Activated effector memory CD4-positive, alpha-beta T cell treated with anti-CD3 and anti-CD28 coated beads, Interleukin-2, amount 50 U/mL, for 16 hours (primary cell): ENCODE results near the gene GRIN2A.

ENCODE experiments used
- DNase-seq: peaks from one replicate; pipeline ENCODE4 v3.0.0-alpha.2; 2020

GRIN2A gene

DNA sequence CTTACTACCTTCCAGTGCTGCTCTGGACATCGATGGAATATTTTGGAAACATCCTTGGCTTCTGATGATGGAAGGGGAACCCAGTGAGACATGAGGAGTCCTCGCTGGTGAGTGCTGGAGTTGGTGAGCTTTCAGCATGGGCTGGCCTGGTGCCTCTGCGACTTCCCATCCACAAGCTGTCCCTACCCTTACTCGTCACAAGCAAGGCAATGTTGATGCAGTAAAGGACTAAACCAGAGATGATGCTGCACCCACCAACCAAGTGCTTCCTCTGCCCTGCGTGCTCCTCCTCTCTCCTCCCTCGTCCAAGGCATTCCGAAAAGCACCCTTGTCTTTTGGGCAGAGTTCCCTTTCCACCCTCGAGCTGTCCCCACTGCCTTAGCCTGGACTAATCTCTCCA lies 154.7 kb downstream of the GRIN2A start:
- DNase-seq, result no peak

DNA sequence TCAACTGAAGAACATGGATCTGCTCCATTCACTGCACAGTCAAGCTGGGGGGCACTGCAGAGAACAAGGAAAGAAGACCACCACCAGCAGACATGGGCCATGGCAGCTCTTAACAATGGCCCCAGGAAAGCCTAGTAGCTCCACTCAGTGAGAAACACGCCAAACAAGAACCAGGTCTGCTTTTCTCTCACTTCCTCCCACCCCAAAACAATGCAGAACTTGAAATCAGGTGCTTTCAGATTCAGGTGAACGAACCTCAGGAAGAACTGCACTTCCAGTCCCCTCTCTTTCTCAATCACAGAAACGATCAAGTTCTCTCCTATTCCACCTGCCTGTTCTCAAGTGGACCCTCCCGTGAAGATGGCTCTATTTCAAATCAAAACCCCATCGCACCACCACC lies 155.6 kb downstream of the GRIN2A start:
- DNase-seq, result no peak

DNA sequence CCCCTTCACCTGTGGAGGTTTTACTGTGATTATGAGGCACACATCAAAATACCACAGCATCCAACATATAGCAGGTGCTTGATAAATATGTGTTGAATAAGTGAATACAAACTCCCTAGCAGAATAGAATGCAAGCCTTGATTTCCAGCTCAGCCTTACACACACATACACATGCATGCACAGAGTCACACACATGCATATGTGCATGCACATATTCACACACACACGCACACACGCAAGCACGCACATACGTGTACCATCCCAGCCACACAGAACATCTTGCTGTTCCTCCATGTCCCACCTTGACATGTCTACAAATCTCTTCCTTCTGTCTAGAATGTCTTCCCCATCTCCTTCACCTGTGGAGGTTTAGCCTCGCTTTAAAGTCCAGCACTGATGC lies 160.1 kb downstream of the GRIN2A start:
- DNase-seq, result no peak

DNA sequence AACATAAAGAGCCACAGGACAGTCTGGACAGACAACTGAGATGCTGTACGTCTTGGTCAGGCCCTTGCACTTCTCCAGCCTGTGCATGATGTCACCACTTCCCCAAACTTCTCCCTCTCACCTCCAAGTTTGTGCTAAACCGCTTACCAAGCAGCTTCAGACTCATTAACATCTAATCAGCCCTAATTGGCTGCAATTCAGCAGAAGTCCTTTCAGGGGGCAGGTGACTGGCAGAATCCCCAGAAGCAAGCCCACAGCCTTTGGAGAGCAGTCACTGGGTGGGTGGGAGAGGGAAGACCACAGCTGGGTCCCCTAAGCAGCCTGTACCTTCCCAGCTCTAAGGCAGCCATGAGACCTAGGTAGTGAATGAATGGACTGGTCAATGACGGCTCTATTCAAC lies 161.4 kb downstream of the GRIN2A start:
- DNase-seq, result no peak

DNA sequence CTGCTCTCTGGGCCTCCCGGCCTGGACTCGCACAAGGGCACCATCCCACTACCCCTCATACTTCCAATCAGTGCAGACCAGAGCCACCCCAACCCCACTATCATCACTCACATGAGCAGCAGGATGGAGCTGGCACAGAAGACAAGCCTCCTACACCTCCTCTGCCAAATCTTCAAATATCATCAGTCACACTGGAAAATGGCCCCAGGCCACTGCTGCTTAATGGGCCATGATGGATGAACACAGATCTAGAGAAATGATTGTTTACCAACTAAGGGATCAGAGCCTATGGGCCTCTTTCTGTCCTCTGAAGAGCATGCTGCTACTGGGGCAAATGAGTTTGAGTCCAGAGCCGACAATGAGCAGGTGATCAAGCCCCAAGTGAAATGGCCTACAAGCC lies 165.5 kb downstream of the GRIN2A start:
- DNase-seq, result no peak

DNA sequence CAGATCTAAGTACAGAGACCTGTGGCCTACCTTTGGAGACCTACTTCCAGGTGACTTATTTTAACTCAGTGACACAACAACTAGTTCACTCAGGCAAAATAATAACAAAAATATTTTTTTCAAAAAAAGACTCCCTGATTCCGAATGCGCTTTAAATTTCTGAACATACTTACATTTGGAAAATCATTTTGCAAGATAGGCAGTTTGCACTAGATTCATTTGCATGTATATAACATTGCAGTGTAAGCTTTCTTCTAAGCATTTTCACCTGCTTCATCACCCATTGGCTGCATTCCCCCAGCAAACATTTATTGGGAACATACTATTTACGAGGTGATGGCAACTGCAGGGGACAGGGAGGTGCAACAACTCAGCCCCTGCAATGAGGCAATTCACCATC lies 166.8 kb downstream of the GRIN2A start:
- DNase-seq, result no peak

DNA sequence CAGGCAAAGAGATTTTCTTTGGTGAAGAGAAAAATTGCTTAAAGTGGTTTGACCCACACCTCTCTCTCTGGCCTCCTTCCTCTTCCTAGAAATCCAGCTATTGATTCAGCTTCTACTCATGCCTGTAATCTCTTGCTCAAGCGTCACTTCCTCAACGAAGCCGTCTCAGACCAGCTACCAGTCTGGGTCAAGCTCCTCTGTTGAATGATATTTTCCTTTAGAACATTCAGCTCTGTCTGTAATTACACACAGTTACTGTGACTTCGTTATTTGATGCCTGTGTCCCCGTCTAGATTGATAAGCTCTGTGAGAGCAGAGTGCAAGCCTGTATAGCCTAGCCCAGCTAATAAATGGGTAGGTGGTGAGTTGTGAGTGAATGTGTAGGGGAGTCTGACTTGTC lies 168.5 kb downstream of the GRIN2A start:
- DNase-seq, result no peak

DNA sequence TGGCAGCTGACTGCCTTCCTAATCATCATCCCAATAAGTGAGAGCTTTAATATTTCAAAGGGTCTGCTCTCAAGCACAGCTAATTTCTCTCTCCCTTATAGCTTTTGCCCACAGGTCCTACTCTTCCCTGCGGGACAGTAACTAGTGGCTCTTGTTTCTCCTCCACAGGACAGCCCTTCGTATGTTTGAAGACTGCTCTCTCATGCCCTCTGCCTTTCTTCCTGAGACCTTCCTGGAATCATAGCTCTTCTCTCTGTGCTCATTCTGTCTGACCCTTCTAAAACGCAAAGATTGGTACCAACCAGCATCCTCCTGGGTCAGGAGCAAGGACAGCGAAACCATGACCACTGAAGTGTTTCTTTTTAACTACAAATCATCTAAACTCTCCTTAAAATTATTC lies 168.9 kb downstream of the GRIN2A start:
- no peak for DNase-seq

DNA sequence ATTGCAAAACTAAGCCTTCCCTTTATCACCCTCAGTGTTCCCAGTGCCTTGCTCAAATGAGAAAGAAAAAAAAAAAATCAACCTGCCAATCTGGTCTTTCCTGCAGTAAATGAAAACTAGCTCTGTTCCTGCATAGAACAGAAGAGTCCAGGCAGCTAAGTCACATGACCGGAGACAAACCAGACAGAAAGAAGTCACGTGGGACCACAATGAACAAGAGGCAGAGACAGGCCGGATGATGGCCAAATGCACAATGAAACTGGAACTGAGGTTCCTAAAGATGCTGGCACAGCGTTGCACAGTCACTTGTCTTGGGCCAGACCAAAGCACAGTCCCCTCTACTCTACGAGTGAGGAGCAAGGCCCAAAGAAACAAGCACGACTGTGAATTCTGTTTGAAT lies 172.5 kb downstream of the GRIN2A start:
- no peak for DNase-seq

DNA sequence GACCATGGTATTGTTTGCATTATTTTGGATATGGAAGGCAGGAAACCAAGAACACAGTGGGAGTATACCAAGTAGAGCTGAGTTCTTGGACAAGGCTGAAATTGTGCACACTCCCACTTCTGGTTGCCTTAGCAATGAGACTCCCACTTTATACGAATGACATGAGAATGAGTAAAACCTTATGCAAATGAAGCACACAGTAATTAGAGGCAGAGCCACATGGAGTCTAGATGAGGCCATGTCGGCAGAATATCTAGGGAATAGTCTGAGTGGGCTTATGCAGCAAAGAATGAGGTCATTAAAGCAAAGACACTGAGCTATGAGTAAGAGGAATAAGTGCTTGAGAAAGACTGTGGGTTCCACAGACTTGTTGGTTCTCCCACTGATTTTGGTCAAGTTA lies 178.7 kb downstream of the GRIN2A start:
- DNase-seq, result no peak

DNA sequence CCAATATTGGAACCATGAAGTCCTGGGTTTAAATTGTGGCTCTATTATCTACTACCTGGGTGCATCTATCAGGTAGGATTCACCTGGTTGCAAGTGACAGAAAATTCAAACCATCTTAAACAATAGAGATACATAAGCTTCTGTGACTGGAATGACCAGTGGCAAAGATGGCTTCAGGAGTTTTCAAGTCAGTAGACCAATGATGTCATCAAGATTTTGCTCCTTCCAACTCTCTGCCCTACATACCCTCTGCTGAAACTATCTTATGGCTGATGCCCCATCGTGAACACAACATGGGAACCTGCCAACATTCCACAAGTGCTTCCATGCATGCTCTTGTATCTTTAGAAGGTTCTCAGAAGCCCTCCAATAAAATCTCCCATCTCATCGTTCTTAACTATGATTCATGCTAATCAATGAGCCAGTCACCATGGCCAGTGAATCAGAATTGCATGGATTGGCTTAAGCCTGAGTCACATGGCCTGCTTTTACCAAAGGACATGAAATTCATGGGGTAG lies 180.9 kb downstream of the GRIN2A start:
- no peak for DNase-seq

DNA sequence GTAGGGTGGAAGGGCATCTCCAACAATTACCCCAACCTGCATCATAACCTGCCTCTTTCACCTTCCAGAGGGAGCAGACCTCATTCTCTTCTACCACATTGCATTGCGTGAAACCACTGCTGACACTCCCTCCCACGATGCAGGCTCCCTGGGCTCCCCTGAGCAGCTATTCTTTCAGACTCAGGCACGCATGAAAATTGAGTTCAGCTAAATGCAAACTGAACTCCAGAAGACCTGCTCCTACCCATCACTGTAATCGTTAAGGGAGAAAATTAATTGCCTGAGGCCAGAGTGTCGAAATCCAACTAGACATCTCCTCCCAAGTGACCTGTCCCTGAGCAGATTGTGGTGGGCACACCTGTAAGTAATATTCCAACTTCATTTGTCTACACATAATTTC lies 186.0 kb downstream of the GRIN2A start:
- DNase-seq, result no peak

DNA sequence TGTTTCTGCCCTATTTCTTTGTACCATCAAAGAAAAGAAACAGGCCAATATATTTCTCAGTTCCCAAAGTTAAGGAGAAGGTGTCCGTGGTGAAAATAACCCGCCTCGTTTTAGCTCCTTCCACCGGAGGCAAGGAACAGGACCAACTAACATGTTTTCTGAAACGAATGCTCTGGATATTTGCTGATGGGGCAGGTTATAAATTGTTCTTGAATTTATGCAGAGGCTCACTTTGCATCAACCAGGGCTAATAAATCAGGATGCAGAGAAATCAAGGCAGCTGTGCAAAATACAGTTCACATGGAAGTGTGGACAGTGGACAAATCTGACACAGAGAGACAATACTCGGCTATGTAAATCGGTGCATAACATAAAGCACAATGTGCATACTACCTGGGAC lies 189.8 kb downstream of the GRIN2A start:
- DNase-seq, result no peak

DNA sequence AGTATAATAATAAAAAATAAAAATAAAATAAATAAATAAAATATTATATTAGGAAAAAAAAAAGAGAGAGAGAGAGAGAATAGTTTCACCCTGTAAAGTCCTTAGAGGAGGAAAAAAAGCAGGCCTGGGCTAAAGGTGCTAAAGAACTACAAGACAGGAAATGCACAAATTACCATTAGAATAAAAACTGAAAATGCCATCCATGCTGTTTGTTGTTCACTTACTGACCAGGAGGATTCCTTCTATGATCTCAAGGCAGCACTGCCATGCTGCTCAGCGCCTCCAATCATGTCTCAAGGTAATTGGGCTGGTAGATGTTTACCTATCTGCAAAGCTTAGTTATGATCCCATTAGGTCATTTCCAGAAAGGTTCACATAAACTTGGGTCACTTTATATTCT lies 201.2 kb downstream of the GRIN2A start:
- no peak for DNase-seq

DNA sequence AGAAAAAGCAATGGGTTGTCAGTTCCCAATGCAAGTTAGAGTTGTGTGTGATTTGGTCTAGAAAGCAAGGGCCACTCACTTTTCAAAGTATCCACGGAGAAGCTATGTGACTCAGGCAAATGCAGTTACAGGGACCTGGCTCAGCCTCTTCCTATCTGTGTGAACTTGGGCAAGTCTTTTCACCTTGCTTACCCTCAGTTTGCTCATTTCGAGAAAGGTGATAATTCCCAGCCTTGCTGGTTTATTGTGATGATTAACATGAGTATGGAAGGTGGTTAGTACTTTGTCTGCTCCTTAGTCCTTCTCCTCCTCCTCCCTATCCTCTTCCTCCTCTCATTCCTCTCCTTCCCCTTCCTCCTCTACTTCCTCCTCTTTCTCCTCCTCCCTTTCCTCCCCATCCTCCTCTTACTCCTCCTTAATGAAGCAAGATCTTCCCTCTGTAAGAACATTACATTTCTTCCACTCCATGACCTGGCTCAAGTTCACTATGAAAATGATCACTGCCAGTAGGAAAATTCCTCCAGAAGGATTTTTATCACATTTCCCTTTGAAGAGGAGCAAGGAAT lies 204.0 kb downstream of the GRIN2A start:
- DNase-seq, result no peak

DNA sequence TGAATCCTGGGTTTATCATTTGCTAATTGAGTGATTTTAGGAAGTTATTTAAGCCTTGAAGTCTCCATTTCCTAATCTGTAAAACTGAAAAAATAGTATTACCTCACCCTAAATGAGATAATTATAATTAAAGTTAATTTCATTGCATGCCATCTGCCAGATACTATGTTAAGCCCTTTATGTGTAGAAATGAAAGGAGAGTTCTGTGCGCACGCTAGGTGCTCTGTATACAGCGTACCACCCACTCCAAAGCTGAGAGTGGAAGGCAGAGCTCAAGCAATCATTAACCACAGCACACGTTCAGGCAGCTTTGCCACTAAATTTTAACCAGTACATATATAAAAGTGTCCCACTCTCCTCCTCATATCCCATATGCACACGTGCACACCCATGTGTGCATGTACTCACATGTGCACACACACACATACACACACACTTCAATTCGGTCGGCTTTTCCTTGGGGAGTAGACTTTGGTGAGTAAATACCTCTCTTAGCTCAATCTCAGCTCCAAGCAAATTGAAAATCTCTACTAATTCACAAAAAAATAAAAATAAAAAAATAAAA lies 204.8 kb downstream of the GRIN2A start:
- no peak for DNase-seq

DNA sequence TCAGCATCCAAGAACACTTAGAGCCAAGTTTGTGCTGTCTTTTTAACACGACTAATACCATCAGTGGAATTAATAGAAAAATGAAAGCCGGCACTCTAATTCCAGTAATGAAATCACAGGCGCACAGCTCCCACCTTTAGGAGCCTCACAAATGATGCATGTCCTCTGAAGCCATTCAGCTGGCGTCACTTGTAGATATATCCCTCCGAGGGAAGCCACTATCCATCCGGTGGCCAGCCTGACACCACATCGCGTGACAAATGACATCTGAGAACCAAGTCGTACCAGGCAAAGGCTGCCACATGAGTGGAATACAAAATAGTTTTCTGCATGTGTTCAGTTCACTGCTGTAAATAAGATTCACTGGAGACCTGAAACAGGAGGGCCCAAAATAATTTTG lies 205.6 kb downstream of the GRIN2A start:
- DNase-seq, result no peak

DNA sequence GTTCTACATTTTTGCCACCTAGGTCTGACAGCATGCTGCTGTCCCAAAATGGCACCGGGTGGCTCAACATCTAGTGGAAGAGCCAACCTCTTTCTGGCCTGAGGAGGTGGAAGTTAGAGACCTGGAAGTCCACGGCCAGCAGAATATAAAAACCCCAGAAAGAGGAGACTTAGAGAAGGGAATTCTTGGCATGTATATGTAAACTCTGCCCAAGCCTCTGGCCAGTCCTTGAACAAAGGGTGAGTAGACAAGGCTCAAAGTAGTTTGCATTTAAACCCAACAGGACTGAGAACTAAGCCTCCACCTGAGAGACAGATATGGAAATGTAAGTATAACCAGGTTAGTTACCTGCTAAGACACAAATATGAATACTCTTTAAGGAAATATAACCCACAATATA lies 210.3 kb downstream of the GRIN2A start:
- DNase-seq, result no peak

DNA sequence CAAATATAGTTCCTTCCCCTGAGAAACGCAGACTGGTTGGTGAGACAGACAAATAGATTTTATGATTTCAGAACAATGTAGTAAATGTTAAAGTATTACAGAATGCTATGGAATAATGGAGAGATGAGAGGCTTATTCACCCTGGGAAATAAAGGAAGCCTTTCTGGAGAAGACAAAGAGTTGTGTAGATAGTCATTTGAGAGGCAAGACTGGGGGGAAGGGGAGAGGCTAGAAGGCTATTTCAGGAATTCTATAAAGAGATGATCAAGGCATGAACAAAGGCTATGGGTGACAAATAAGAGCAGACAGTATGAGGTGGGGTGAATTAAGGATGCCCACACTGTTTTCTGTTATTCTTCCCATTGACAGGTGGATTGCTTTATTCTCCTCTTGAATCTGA lies 211.4 kb downstream of the GRIN2A start:
- DNase-seq, result no peak

DNA sequence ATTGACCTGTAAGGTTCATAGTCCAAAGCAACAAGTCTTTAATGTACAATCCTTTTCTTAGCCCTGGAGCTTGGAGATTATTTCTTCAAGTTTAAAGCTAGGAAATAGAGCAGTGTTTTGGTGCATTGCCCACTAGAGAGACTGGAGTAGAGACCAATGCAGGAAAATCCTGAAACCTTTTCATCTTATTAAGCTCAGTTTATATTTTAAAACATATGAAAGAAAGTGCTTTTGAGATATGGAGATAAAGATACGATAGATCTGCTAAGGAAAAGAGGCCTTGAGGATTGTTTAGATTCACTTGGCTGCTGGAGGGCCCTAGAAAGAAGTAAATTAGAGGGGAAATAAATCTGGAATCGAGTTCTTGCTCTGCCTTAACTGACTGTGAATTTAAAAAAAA lies 212.0 kb downstream of the GRIN2A start:
- no peak for DNase-seq

DNA sequence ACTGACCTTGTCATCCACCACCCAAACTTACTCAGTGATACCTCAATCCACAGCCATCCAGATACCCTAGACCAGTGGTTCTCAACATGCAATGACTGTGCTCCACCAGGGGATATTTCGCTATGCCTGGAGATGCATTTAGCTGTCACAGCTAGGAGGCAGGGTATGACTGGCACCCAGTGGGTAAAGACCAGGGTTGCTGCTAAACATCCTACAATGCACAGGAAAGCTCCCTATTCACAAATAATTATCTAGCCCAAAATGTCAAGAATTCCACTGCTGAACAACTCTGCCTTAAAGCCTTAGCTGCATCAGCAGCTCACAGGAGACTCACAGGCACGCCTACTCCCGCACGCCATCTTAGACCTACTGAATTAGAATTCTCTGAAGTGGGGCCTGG lies 212.6 kb downstream of the GRIN2A start:
- DNase-seq, result no peak

DNA sequence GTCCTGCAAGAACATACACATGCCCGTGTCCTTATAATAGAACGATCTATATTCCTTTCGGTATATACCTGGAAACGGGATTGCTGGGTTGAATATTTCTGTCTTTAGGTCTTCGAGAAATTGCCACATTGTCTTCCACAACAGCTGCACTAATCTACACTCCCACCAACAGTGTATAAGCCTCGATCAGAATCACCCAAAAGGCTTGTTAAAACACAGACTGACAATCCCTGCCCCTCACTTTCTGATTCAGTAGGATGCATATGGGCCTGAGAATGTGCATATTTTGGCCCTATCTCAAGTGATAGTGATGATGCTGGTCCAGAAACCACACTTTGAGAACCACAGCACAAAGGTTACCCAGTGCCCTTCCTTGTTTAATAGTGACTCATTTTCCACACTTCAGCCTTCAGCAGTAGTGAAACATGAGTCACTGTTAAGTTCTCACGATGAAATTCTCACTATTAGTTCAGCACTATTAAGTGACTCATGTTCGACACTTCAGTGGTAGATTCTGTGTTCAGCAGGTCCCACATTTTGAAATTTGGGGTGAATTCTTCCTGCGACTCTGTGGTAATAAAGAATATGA lies 215.6 kb downstream of the GRIN2A start:
- DNase-seq, result no peak

DNA sequence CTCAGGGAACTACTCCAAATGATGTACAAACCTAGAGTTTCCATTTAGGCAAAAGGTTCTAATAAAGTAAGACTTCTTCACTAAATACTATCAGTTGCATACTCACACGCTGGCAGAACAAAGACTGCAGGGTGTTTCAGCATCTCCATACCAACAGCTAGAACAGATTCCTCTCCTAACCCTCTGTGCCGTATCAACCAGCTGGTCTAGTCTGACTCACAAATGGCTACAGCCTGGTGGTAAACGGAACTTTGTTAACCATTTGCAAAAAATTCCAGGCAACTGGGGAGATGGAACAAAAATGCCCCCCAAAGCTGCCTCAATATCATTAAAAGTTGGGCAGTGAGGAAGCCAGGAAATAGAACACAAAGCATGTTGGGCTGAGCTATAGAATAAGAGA lies 217.1 kb downstream of the GRIN2A start:
- no peak for DNase-seq

DNA sequence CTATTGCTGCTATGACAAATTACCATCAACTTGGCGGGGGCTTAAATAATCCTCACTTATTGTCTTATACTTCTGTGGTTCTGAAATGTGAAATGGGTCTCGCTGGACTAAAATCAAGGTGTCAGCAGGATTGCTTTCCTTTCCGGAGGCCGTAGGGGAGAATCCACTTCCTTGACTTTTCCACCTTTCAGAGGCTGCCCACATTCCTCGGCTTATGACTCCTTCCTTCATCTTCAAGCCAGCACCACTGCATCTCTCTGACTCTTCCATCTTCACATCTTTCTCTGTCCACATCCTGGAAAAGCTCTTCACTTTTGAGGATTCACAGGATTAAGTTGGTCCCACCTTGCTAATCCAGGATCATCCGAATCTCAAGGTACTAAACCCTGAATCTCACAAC lies 217.8 kb downstream of the GRIN2A start:
- DNase-seq, result no peak

DNA sequence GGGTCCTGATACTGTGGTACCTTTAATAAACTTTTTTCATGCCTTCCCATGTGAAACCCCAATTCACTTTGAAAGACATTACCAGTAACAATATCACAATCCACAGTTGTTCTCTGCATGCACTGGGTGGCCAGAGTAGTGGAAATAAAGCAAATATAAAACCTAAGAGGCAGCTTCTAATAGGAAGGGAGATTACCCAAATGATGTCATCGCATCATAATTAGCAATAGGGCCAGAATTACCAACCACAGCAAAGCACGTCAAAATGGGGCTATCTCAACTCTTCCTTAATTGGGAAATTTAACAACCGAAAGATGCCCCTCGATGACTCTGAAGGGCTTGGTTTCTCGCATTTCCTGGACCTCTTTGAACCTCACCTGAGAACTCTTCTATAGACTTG lies 224.8 kb downstream of the GRIN2A start:
- DNase-seq, result no peak
